Inflammatory macrophage (primary cell): ENCODE measurements around the gene TGFBR2.
A peak's percentile ranks its signal among the peaks of the same experiment; 100 is the strongest.
"Not testable (repeated sequence)": the region's sequence is repeated elsewhere in the genome, so short reads cannot be mapped to it uniquely, and the experiment has no call there.

ENCODE experiments used
- DNase-seq, 2 donors: peaks; one replicate each; pipeline ENCODE4 v3.0.0-alpha.2; 2020 to 2022

TGFBR2 gene

GRCh38 chr3:30658328-30659052 lies 52.1 kb downstream of the TGFBR2 start:
- peak; percentile 78 to 83 for DNase-seq

- no peak for DNase-seq
These were observed 53.1 kb downstream of the TGFBR2 start for GRCh38 chr3:30659270-30660130.

- no peak for DNase-seq
These were observed 53.7 kb downstream of the TGFBR2 start for GRCh38 chr3:30660136-30660535.

GRCh38 chr3:30660656-30661055 lies 54.3 kb downstream of the TGFBR2 start:
- no peak for DNase-seq

- no peak for DNase-seq
These were observed 54.9 kb downstream of the TGFBR2 start for GRCh38 chr3:30661098-30661873.

- no peak for DNase-seq
These were observed 56.4 kb downstream of the TGFBR2 start for GRCh38 chr3:30662836-30663235.

GRCh38 chr3:30663533-30664241 lies 57.3 kb downstream of the TGFBR2 start:
- DNase-seq = no peak

- no peak for DNase-seq
These were observed 58.1 kb downstream of the TGFBR2 start for GRCh38 chr3:30664459-30664858.

- peak in 1 of 2 donors; percentile 31 for DNase-seq
These were observed 58.5 kb downstream of the TGFBR2 start for GRCh38 chr3:30664884-30665283.

GRCh38 chr3:30665539-30665938 lies 59.1 kb downstream of the TGFBR2 start:
- DNase-seq = no peak

- no peak for DNase-seq
These were observed 60.3 kb downstream of the TGFBR2 start for GRCh38 chr3:30666572-30667279.

- no peak for DNase-seq
These were observed 60.9 kb downstream of the TGFBR2 start for GRCh38 chr3:30667280-30667651.

- no peak for DNase-seq
These were observed 61.7 kb downstream of the TGFBR2 start for GRCh38 chr3:30668051-30668609.

GRCh38 chr3:30669360-30669934 lies 63.0 kb downstream of the TGFBR2 start:
- DNase-seq = not testable (repeated sequence)

GRCh38 chr3:30670292-30670691 lies 63.9 kb downstream of the TGFBR2 start:
- DNase-seq = no peak

GRCh38 chr3:30671527-30672286 lies 65.3 kb downstream of the TGFBR2 start:
- no peak for DNase-seq

GRCh38 chr3:30672287-30672735 lies 65.9 kb downstream of the TGFBR2 start:
- DNase-seq = no peak

- DNase-seq = no peak
These were observed 66.6 kb downstream of the TGFBR2 start for GRCh38 chr3:30672959-30673358.

GRCh38 chr3:30673425-30674341 lies 67.3 kb downstream of the TGFBR2 start:
- peak in 1 of 2 donors; percentile 32 for DNase-seq
